Measurements from ENCODE around the gene NKX3-2. TPM values are rescaled to one million over a fixed set of nuclear protein-coding genes. Genes with fewer than 3 reads are reported as not detected.

Gene NKX3-2
- total RNA-seq, 1 experiment from 2014 or later, result not detected

DNA sequence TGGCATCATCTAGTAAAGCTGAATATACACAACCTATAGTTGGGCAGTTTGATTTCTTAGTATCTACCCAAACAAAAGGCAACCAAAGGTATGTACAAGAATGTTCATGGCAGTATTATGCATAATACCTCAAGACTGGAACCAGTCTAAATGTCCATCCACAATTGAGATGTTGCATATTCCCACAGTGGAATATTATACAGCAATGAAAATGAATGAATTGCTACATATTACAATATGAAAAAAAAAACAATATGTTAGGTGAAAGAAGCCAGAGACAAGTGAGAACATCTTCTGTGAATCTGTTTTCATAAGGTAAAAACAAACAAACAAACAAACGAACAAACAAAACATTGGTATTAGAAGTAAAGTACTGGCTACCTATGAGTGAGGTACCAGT, 48.6 kb downstream of the NKX3-2 start:
- no peak overlapping the region for H3K4me3 ChIP-seq (ENCODE audit: low read length)
- no peak overlapping the region for H3K4me2 ChIP-seq (ENCODE audit: low read depth, low read length, poor library complexity, severe bottlenecking)
- no peak overlapping the region for H3K27ac ChIP-seq (ENCODE audit: low read length)
- H3K79me2 ChIP-seq (ENCODE audit: low read length), result no peaks in the 10 kb centered on the region
- H3K9me2 ChIP-seq (replicated peaks; ENCODE audit: insufficient read depth, low read length), result no peaks in the 10 kb centered on the region
- no peaks in the 10 kb centered on the region for H4K20me1 ChIP-seq (ENCODE audit: insufficient read depth, low read depth, low read length)
- no peak for DNase-seq
- H3K36me3 ChIP-seq (ENCODE audit: insufficient read depth, low read length), result no peaks in the 10 kb centered on the region
- H2AFZ ChIP-seq (ENCODE audit: low read length), result no peak overlapping the region
- peaks cover 7% of the 10 kb centered on the region for H3K4me1 ChIP-seq (ENCODE audit: low read length)
- no peak overlapping the region for H3K9ac ChIP-seq (ENCODE audit: low read length)
- 0 out of 2 replicates have a peak, but pooled peaks cover 3% of the 10 kb centered on the region for H3K9me3 ChIP-seq (ENCODE audit: low read length)
- no peaks in the 10 kb centered on the region for H3K27me3 ChIP-seq (ENCODE audit: low read length)

DNA sequence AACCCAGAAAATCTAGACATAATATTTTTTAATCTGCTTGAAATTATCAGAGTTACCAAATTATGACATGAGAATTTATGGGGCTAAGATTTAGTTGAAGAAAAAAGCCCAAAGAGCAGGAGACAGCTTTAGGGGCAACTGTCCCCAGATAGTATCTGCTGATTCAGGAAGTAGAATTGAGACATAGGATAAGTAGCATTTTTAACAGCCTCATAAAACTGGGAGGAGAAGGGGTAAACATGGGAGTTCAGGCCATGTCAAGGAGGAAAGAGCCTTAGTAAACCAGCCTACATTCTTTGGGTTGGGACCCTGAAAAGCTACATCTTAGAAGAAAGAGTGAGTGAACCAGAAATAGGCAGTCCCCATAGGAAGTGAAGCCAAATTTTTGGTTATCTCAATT, 50.5 kb downstream of the NKX3-2 start:
- H3K4me1 ChIP-seq (ENCODE audit: low read length), result peaks cover 7% of the 10 kb centered on the region
- no peaks in the 10 kb centered on the region for H3K36me3 ChIP-seq (ENCODE audit: insufficient read depth, low read length)
- H3K9me2 ChIP-seq (replicated peaks; ENCODE audit: insufficient read depth, low read length), result no peaks in the 10 kb centered on the region
- H3K9ac ChIP-seq (ENCODE audit: low read length), result no peak overlapping the region
- no peaks in the 10 kb centered on the region for H3K79me2 ChIP-seq (ENCODE audit: low read length)
- H3K27ac ChIP-seq (ENCODE audit: low read length), result no peak overlapping the region
- no peak overlapping the region for H3K4me3 ChIP-seq (ENCODE audit: low read length)
- no peak overlapping the region for H3K4me2 ChIP-seq (ENCODE audit: low read depth, low read length, poor library complexity, severe bottlenecking)
- H3K9me3 ChIP-seq (ENCODE audit: low read length), result 0 out of 2 replicates have a peak, but pooled peaks cover 3% of the 10 kb centered on the region
- no peaks in the 10 kb centered on the region for H3K27me3 ChIP-seq (ENCODE audit: low read length)
- H2AFZ ChIP-seq (ENCODE audit: low read length), result no peak overlapping the region
- H4K20me1 ChIP-seq (ENCODE audit: insufficient read depth, low read depth, low read length), result no peaks in the 10 kb centered on the region
- DNase-seq, result no peak

DNA sequence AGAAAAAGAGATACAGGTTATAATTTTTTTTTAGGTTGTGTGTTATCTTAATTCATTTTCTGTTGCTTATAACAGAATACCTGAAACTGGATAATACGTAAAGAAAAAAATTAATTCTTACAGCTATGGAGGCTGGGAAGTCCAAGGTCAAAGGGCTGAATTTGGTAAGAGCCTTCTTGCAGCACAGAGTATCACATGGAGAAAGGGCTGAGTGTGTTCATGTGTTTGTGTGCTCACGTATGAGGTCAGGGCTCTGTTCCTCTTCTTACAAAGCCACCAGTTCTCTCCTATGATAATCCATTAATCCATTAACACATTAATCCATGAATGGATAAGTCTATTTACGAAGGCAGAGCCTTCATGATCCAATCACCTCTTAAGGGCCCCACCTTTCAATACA, 51.6 kb downstream of the NKX3-2 start:
- H3K9me3 ChIP-seq (ENCODE audit: low read length), result 0 out of 2 replicates have a peak, but pooled peaks cover 3% of the 10 kb centered on the region
- no peak overlapping the region for H3K9ac ChIP-seq (ENCODE audit: low read length)
- no peaks in the 10 kb centered on the region for H4K20me1 ChIP-seq (ENCODE audit: insufficient read depth, low read depth, low read length)
- H3K4me1 ChIP-seq (ENCODE audit: low read length), result no peaks in the 10 kb centered on the region
- no peaks in the 10 kb centered on the region for H3K9me2 ChIP-seq (replicated peaks; ENCODE audit: insufficient read depth, low read length)
- no peaks in the 10 kb centered on the region for H3K36me3 ChIP-seq (ENCODE audit: insufficient read depth, low read length)
- no peak overlapping the region for H3K4me2 ChIP-seq (ENCODE audit: low read depth, low read length, poor library complexity, severe bottlenecking)
- H3K79me2 ChIP-seq (ENCODE audit: low read length), result no peaks in the 10 kb centered on the region
- H2AFZ ChIP-seq (ENCODE audit: low read length), result 0 out of 2 replicates have a peak overlapping the region, but pooled peaks have one; percentile 28
- no peak for DNase-seq
- no peak overlapping the region for H3K27ac ChIP-seq (ENCODE audit: low read length)
- H3K4me3 ChIP-seq (ENCODE audit: low read length), result no peak overlapping the region
- no peaks in the 10 kb centered on the region for H3K27me3 ChIP-seq (ENCODE audit: low read length)

Other genes starting within 250 kb of the NKX3-2 start
- 29.8 and 61.8 TPM in 2 replicates for gene RAB28, start 60.2 kb downstream of the NKX3-2 start, total RNA-seq (2014; rRNA removed; shearing (Covaris generic); ENCODE audit: low replicate concordance)
- gene BOD1L1, start 83.2 kb upstream of the NKX3-2 start, total RNA-seq (2014; rRNA removed; shearing (Covaris generic); ENCODE audit: low replicate concordance), result 37.3 and 40.6 TPM in 2 replicates